Stimulated activated CD8-positive, alpha-beta memory T cell treated with anti-CD3 and anti-CD28 coated beads, Interleukin-2, amount 100 ng/mL, for 48 hours (primary cell): ENCODE results near the gene SREBF1.
A peak's percentile ranks its signal among the peaks of the same experiment; 100 is the strongest.
"Not testable (repeated sequence)": the region's sequence is repeated elsewhere in the genome, so short reads cannot be mapped to it uniquely, and the experiment has no call there.

ENCODE experiments used
- DNase-seq, 2 donors: peaks; one replicate each; pipeline ENCODE4 v3.0.0-alpha.2; 2020; ENCODE audit warnings: low read depth in 2 of 2

The SREBF1 gene

DNA sequence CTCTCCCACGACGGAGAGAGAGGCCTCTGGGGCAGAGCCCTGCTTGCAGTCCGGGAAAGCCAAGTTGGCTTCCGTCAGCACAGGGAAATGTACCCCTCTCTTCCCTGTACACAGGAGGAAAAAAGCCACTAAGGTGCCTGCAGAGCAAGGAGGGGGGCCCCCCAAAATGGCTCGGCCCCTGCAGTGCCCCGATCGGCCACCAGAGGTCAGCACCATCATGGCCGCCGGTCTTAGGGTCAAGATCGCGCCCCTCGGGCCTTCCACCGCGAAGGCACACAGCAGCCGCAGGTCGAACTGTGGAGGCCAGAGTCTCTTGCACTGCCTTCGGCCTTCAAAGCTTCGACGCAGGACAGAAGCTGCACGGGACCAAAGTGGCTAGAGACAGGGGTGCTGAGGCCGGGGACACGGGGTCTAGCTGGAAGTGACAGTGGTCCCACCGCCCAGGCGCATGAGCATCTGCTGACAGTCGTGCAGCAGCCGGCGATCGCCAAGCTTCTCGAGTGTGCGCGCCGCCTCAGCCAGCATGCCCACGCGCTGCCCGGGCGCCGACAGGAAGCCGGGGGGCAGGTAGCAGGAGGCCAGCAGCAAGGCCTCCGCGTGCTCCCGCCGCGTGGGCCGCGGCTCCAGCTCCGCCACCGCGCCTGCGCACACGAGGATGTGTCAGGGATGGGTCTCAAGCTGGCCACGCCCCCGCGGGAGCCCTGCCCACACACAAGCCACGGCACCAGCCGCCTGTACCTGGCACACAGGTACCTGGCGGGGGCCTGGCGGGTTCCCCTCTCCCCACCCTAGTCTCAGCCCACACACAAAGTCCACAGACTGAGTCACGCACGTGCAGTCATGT lies 24.4 kb downstream of the SREBF1 start:
- DNase-seq, result peak; percentile 47 to 64

- no peak for DNase-seq
These were observed 25.2 kb downstream of the SREBF1 start for GRCh38 chr17:17811381-17812210.

DNA sequence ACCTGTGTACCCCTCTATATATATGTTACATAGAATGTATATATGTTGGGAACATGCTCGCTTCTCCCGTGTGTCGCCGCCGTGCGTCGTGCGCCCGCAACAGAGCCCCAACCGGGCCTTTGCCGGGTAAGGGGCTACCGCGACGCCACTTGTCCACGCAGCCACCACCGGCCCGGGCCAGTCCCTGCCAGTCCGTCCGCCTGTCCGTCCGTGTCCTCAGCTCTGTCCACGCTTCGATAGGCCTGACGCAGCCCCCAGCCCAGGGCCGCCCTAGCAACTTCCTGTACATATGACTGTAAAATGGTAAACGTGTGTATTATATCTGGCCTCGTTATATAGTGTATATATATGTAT lies 25.9 kb downstream of the SREBF1 start:
- no peak for DNase-seq

DNA sequence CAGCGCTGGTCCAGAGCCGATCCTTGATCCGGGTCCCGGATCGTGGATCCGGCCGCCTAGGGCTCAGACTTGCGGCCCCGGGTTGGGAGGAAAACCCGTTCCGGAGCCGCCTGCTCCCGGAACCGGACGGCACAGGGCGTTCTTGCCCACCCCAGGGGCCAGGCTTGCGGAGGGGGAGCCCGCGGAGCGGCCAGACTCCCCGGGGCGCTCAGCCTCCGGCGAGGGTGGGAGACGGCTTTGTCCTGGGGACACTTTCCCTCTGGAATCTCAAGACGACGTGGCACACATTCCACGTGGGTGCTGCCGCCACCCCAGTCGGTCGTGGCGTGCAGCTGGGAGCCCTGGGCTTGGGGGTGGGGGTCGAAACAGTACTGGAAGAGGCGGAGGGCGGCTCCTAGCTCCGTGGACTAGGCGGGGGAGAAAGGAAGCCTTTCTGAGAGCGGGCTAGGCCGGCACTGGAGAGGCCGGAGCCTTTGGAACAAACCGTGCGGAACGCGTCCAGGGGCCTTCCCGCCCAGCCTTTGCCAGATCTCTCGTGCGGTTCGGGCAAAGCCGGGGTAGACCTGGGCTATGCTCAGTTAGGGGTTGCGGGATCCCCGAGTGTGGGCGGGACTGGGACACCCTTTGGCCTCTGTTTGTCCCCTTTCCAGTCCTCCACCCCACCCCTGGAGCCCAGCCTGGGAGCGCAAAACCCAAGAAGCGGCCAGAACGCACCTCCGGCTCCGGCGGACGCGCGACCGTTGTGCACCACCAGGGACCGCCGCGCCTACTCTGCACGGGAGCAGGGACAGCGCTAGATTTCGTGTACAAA lies 26.5 kb downstream of the SREBF1 start:
- no peak for DNase-seq

DNA sequence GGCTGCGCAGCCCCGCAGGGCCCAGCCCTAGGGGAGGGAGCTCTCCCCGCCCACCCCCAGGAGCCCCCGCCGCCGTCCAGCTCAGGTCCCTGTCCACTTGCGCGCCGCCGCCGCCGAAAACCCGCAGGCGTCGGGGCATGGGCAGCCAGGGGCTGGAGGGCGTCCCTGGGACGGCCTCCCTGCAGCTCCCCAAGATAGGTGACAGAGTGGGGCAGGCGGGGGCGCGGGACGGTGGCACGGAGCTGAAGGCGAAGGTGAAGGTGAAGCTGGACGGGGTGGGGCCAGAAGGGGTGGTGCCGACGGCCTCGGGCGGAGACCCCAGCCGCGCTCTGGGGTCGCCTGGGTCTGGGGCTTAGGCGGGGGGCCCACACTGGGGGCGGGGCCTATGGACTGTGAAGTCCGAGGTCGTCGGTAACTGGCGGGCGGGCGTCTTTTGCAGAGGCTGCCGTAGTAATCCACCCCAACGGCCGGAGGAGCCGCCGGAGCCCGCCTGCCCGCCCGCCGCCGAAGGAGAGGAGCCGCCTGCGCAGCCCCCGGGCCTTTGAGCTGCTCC lies 27.2 kb downstream of the SREBF1 start:
- DNase-seq, result no peak

- DNase-seq, result peak in 1 of 2 donors; percentile 18
These were observed 27.9 kb downstream of the SREBF1 start for GRCh38 chr17:17808706-17809432.

GRCh38 chr17:17808200-17808599 lies 28.6 kb downstream of the SREBF1 start:
- not testable (repeated sequence) for DNase-seq

DNA sequence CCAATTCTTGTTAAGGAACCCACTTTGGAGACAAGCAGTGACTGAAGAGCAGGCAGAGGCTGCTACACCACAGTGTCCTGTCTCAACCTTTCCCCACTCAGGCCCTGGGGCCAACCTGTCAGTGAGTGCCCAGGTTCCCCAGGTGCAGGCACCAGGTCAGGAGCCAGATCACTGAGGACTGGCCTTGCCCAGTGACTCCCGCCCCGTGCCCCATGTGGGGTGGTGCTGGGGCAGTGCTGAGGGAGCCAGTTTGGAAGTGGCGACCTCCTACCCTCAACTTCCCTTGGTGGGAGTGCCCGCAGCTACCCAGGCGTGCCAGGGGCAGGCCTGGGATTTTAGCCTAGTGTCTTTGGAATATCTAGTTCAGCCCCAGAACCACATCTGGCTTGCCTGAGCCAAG lies 29.3 kb downstream of the SREBF1 start:
- no peak for DNase-seq

GRCh38 chr17:17806611-17807274 lies 30.0 kb downstream of the SREBF1 start:
- DNase-seq, result no peak

GRCh38 chr17:17806035-17806434 lies 30.8 kb downstream of the SREBF1 start:
- no peak for DNase-seq

DNA sequence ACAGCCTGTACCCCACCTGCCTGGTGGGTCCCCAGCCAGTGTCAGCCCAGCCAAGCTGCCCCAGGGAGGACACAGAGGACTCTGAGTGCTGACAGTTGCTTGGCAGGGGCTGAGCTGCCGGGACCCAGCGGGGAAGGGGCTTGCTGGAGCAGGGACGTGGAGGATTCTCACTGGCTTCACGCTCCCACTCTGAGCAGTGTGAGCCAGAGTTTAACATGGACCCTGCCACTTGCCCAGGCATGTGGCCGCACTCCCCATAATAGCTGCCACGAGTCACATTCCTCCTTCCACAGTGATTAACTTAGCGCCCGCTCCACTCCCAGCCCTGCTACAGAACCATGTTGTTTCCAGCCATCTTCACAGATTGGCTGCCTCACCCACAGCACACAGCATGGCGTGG lies 31.2 kb downstream of the SREBF1 start:
- DNase-seq, result no peak

DNA sequence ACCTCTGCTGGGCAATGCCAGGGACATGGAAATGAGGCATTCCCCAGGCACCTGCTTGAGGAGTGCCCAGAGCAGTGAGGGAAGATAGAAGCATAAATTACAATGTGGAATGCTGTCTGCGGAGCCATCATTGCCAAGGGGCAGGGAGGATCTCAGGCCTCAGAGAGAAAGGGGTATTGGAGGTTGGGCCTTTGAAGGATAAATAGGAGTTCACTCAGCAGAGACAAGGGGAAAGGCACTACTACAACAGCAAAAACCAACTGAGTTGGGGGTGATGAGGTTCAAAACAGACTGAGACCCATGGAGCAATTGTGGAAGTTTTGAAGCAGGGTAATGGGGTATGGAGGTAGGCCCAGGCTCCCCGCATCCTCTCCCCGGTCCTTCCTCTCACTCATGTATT lies 32.8 kb downstream of the SREBF1 start:
- DNase-seq, result no peak

- DNase-seq, result no peak
These were observed 34.8 kb downstream of the SREBF1 start for GRCh38 chr17:17801800-17802481.

GRCh38 chr17:17800504-17801021 lies 36.2 kb downstream of the SREBF1 start:
- DNase-seq, result no peak

DNA sequence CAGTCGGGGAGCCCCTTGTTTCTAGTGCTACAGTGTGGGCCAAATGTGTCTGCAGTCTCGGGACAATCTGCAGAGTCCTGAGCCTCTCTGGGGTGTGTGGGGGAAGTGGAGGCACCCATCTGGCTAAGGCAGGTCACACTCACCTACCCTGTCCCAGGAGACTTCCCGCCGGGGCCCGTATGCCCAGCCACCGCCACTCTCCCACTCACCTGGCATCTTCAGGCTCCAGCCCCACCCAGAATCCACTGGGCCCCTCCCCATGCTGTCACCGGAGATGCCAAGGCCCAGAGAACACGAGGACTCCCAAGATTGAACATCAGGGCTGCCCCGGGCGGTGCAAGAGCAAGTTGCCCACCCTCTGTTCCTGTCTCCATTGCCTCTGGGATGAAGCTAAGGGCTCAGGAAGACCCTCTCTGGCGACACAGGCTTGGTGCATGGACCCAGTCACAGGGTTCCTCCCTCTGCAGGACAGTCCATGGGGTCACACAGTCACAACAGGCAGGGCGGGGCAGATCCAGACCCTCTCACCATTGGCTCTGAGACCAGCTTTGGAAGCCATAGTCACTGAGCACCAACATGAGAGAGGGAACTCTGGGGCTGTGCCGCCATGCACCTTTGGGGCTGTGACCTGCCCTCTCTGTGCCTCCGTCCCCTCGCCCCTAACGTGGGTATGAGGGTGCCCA lies 38.1 kb downstream of the SREBF1 start:
- no peak for DNase-seq

- no peak for DNase-seq
These were observed 38.7 kb downstream of the SREBF1 start for GRCh38 chr17:17798010-17798556.

DNA sequence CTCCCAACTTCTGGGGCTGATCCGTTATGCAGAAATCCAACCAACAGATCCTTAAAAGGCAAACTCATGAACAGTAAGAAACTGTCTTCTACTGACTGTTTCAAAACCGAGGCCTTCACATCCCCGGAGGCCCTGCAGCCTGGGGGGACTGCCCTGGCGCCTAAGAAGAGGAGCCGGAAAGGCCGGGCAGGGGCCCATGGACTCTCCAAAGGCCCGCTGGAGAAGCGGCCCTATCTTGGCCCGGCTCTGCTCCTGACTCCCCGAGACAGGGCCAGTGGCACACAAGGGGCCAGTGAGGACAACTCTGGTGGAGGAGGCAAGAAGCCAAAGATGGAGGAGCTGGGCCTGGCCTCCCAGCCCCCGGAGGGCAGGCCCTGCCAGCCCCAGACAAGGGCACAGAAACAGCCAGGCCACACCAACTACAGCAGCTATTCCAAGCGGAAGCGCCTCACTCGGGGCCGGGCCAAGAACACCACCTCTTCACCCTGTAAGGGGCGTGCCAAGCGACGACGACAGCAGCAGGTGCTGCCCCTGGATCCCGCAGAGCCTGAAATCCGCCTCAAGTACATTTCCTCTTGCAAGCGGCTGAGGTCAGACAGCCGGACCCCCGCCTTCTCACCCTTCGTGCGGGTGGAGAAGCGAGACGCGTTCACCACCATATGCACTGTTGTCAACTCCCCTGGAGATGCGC lies 39.5 kb downstream of the SREBF1 start:
- no peak for DNase-seq

GRCh38 chr17:17796787-17797061 lies 40.1 kb downstream of the SREBF1 start:
- DNase-seq, result no peak
